Femur (tissue), 1 donor: ENCODE results near the gene TTPAL.

ENCODE experiments used
- DNase-seq: peaks from one replicate; pipeline ENCODE4 v3.0.0-alpha.2; 2017

The TTPAL gene

GRCh38 chr20:44542890-44543289 is 67.2 kb downstream of the TTPAL start:
- no peak for DNase-seq

- DNase-seq: no peak
These were observed 67.7 kb downstream of the TTPAL start for GRCh38 chr20:44543358-44543757.
